Stimulated activated effector memory CD8-positive, alpha-beta T cell treated with anti-CD3 and anti-CD28 coated beads, Interleukin-12 subunit alpha, Interleukin-12 subunit beta, amount 100 ng/mL, for 72 hours (primary cell): ENCODE measurements around the gene HOXD9.

Source experiments
- ATAC-seq: fragments of 150-1000 bp; cut with Tn5 transposase; 2 replicates; pipeline ENCODE4 v1.10.0; 2021
- DNase-seq, 2 donors: peaks; one replicate each; pipeline ENCODE4 v3.0.0; 2021 to 2022; ENCODE audit warnings: low spot score in 2 of 2
- H3K27ac Mint-ChIP-seq: one replicate; pipeline ENCODE4 v1.8.0; 2022; ENCODE audit warnings: mild to moderate bottlenecking, mixed read lengths
- H3K36me3 Mint-ChIP-seq: one replicate; pipeline ENCODE4 v1.8.0; 2022; ENCODE audit warnings: mild to moderate bottlenecking, mixed read lengths
- H3K4me1 Mint-ChIP-seq: one replicate; pipeline ENCODE4 v1.8.0; 2022; ENCODE audit warnings: mixed read lengths
- H3K4me3 Mint-ChIP-seq: one replicate; pipeline ENCODE4 v1.8.0; 2022; ENCODE audit warnings: mild to moderate bottlenecking, mixed read lengths
- H3K9me3 Mint-ChIP-seq: one replicate; pipeline ENCODE4 v1.8.0; 2022; ENCODE audit warnings: mixed read lengths

HOXD9 gene

GRCh38 chr2:176130957-176131847 is 8.7 kb downstream of the HOXD9 start:
- DNase-seq (no peak), ATAC-seq (no peak)
- H3K4me1 Mint-ChIP-seq: peaks cover 41% of the 10 kb centered on the region
- H3K9me3 Mint-ChIP-seq: no peaks in the 10 kb centered on the region
- H3K4me3 Mint-ChIP-seq: peak overlapping the region; percentile 44
- peaks cover 26% of the 10 kb centered on the region for H3K36me3 Mint-ChIP-seq
- no peak overlapping the region for H3K27ac Mint-ChIP-seq

GRCh38 chr2:176131848-176132158 is 9.3 kb downstream of the HOXD9 start:
- no peak overlapping the region for H3K27ac Mint-ChIP-seq
- ATAC-seq (no peak), DNase-seq (no peak)
- peaks cover 42% of the 10 kb centered on the region for H3K4me1 Mint-ChIP-seq
- H3K9me3 Mint-ChIP-seq: no peaks in the 10 kb centered on the region
- H3K4me3 Mint-ChIP-seq: peak overlapping the region; percentile 68
- H3K36me3 Mint-ChIP-seq: peaks cover 26% of the 10 kb centered on the region

GRCh38 chr2:176132205-176133171 is 10.0 kb downstream of the HOXD9 start:
- DNase-seq (no peak), ATAC-seq (no peak)
- H3K27ac Mint-ChIP-seq: no peak overlapping the region
- peaks cover 42% of the 10 kb centered on the region for H3K4me1 Mint-ChIP-seq
- H3K4me3 Mint-ChIP-seq: peak overlapping the region; percentile 68
- H3K9me3 Mint-ChIP-seq: no peaks in the 10 kb centered on the region
- peaks cover 26% of the 10 kb centered on the region for H3K36me3 Mint-ChIP-seq

GRCh38 chr2:176133389-176133788 is 10.9 kb downstream of the HOXD9 start:
- Mint-ChIP-seq H3K9me3 (no peaks in the 10 kb centered on the region), H3K4me3 (no peak overlapping the region), H3K36me3 (peaks cover 21% of the 10 kb centered on the region), H3K4me1 (peaks cover 40% of the 10 kb centered on the region), H3K27ac (no peak overlapping the region)
- no peak for DNase-seq
- no peak for ATAC-seq

- DNase-seq (no peak), ATAC-seq (no peak)
- Mint-ChIP-seq H3K4me1 (peaks cover 36% of the 10 kb centered on the region), H3K4me3 (no peak overlapping the region), H3K27ac (no peak overlapping the region), H3K9me3 (no peaks in the 10 kb centered on the region), H3K36me3 (peaks cover 20% of the 10 kb centered on the region)
Observed at GRCh38 chr2:176134035-176134434, 11.5 kb downstream of the HOXD9 start.

- no peak for DNase-seq
- Mint-ChIP-seq H3K9me3 (no peaks in the 10 kb centered on the region), H3K27ac (no peak overlapping the region), H3K4me3 (peak overlapping the region; percentile 48), H3K36me3 (peaks cover 20% of the 10 kb centered on the region), H3K4me1 (peaks cover 34% of the 10 kb centered on the region)
- ATAC-seq: no peak
Observed at GRCh38 chr2:176135035-176135440, 12.5 kb downstream of the HOXD9 start.

- peak overlapping the region; percentile 48 for H3K4me3 Mint-ChIP-seq
- H3K36me3 Mint-ChIP-seq: peaks cover 9% of the 10 kb centered on the region
- ATAC-seq (no peak), DNase-seq (no peak)
- H3K9me3 Mint-ChIP-seq: no peaks in the 10 kb centered on the region
- H3K4me1 Mint-ChIP-seq: peaks cover 34% of the 10 kb centered on the region
- no peak overlapping the region for H3K27ac Mint-ChIP-seq
Observed at GRCh38 chr2:176136374-176137251, 14.1 kb downstream of the HOXD9 start.

- peaks cover 9% of the 10 kb centered on the region for H3K36me3 Mint-ChIP-seq
- H3K4me3 Mint-ChIP-seq: no peak overlapping the region
- no peak overlapping the region for H3K27ac Mint-ChIP-seq
- no peaks in the 10 kb centered on the region for H3K9me3 Mint-ChIP-seq
- DNase-seq (no peak), ATAC-seq (no peak)
- H3K4me1 Mint-ChIP-seq: peaks cover 33% of the 10 kb centered on the region
Observed at GRCh38 chr2:176137252-176137580, 14.7 kb downstream of the HOXD9 start.

- H3K4me1 Mint-ChIP-seq: peaks cover 26% of the 10 kb centered on the region
- no peak overlapping the region for H3K27ac Mint-ChIP-seq
- no peak for DNase-seq
Observed at GRCh38 chr2:176137906-176138305, 15.4 kb downstream of the HOXD9 start.

GRCh38 chr2:176138526-176138922 is 16.0 kb downstream of the HOXD9 start:
- Mint-ChIP-seq H3K4me3 (no peak overlapping the region), H3K36me3 (peaks cover 9% of the 10 kb centered on the region), H3K27ac (no peak overlapping the region), H3K9me3 (no peaks in the 10 kb centered on the region), H3K4me1 (peaks cover 24% of the 10 kb centered on the region)
- ATAC-seq: no peak
- DNase-seq: no peak

More at GRCh38 chr2:176137906-176138305, 15.4 kb downstream of the HOXD9 start:
- Mint-ChIP-seq H3K9me3 (no peaks in the 10 kb centered on the region), H3K36me3 (peaks cover 9% of the 10 kb centered on the region), H3K4me3 (no peak overlapping the region)
- no peak for ATAC-seq

GRCh38 chr2:176138923-176139660 is 16.6 kb downstream of the HOXD9 start:
- H3K27ac Mint-ChIP-seq: no peak overlapping the region
- no peak for ATAC-seq
- DNase-seq: no peak
- no peak overlapping the region for H3K4me3 Mint-ChIP-seq
- H3K36me3 Mint-ChIP-seq: peaks cover 9% of the 10 kb centered on the region
- H3K4me1 Mint-ChIP-seq: peaks cover 24% of the 10 kb centered on the region
- no peaks in the 10 kb centered on the region for H3K9me3 Mint-ChIP-seq

- Mint-ChIP-seq H3K27ac (no peak overlapping the region), H3K4me3 (no peak overlapping the region), H3K36me3 (peaks cover 9% of the 10 kb centered on the region), H3K4me1 (peaks cover 24% of the 10 kb centered on the region), H3K9me3 (no peaks in the 10 kb centered on the region)
- no peak for ATAC-seq
- no peak for DNase-seq
Observed at GRCh38 chr2:176139661-176140512, 17.4 kb downstream of the HOXD9 start.

GRCh38 chr2:176140513-176141317 is 18.2 kb downstream of the HOXD9 start:
- Mint-ChIP-seq H3K4me3 (peak overlapping the region; percentile 31), H3K27ac (no peak overlapping the region), H3K9me3 (no peaks in the 10 kb centered on the region), H3K36me3 (peaks cover 4% of the 10 kb centered on the region), H3K4me1 (peaks cover 18% of the 10 kb centered on the region)
- ATAC-seq: peak; percentile 88
- peak; percentile 63 to 83 for DNase-seq
